ENCODE data around the gene TMEM183A.

DNA sequence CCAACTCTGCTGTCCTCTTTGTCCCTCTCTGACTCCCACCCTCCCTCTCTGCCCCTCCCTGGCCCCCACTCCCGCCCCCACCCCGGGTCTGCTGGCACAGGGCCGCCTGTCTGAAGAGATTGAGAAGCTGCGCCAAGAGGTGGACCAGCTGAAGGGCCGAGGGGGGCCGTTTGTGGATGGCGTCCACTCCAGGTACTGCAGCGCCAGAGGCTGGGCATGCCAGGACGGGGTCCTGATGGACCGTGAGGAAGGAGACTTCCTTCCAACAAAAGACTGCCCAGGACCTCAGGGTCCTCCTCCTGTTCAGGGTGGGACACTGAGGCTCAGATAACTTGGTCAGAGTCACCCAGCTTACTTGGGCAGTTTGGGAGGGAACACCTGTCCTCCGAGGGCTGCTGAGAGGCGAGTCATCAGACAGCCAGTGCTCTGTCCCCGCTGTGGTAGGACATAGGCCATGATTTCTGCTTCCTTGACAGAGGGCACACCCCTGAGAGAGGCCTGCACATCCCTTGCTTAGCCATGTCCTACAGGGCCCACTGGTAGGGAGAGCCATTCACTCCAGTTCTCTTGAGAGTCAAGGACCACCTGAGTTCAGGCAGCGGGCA is 42.5 kb downstream of the TMEM183A start:
- no peak for TF ChIP-seq CTCF (conservative IDR thresholded peaks at IDR 0.05; ENCODE audit: low read depth, low read length)
- no peak for TF ChIP-seq BHLHE40 (IDR thresholded peaks at IDR 0.05; ENCODE audit: low read depth, low read length)
- TF ChIP-seq SMC3 (IDR thresholded peaks at IDR 0.05; ENCODE audit: low read depth, low read length): no peak
- TF ChIP-seq CHD1 (IDR thresholded peaks at IDR 0.05; ENCODE audit: low read depth, low read length): no peak
- TF ChIP-seq POLR2A (IDR thresholded peaks at IDR 0.05; ENCODE audit: low read depth, low read length): no peak
- TF ChIP-seq CEBPB (IDR thresholded peaks at IDR 0.05; ENCODE audit: low read depth, low read length): no peak
- no peak for TF ChIP-seq RAD21 (IDR thresholded peaks at IDR 0.05; ENCODE audit: low read length)
- no peak for TF ChIP-seq RFX5 (IDR thresholded peaks at IDR 0.05; ENCODE audit: low read depth, low read length)
- TF ChIP-seq MAFK (IDR thresholded peaks at IDR 0.05; ENCODE audit: low read depth, low read length): no peak
- TF ChIP-seq RCOR1 (IDR thresholded peaks at IDR 0.05; ENCODE audit: insufficient replicate concordance, low read length): no peak
- TF ChIP-seq MAZ (IDR thresholded peaks at IDR 0.05; ENCODE audit: borderline replicate concordance, low read depth, low read length): no peak
- no peak for TF ChIP-seq MXI1 (IDR thresholded peaks at IDR 0.05; ENCODE audit: borderline replicate concordance, low read depth, low read length)
- TF ChIP-seq, protein P1, sequence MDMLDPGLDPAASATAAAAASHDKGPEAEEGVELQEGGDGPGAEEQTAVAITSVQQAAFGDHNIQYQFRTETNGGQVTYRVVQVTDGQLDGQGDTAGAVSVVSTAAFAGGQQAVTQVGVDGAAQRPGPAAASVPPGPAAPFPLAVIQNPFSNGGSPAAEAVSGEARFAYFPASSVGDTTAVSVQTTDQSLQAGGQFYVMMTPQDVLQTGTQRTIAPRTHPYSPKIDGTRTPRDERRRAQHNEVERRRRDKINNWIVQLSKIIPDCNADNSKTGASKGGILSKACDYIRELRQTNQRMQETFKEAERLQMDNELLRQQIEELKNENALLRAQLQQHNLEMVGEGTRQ (IDR thresholded peaks at IDR 0.05; ENCODE audit: low read depth, low read length): no peak
